ENCODE results near the gene SETX.

SETX gene

DNA sequence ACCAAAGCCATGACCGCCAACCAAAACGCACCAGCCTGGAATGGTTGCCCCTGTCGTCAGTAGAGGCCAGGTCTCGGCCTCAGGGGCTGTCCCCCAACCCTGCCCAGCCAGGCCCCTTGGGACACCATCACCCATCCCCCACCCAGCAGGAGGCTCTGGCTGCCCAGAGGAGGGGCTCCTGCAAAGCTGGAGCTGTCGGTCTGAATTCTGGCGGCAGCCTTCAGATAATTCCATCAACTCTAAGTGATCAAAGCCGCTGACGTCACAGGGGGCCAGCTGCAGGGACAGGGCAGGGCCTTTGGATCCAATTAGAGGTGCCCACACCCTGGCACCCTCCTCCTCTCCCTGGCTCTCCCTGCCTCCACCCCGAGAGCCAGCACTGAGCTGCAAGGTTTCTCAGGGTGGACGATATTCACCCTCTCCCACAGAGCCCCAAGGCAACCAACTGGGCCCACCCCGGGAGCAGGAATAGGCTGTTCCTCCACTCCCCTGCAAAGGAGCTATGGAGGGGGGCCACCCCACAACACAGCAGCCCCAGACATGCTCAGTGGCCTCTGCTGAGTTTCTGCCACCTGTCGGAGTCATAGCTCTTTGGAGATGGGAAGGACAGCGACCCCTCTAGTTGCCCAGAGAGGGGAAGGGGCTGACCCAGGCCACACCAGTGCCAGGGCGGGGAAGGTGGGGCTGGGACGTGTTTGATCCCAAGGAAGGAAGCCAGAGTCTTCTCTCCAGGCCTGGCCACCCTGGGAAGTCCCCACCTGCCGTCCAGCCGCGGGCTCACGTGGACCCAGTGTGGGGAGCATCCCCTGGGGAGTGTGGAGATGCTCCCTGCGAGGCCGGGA, 114.6 kb downstream of the SETX start:
- H3K9me3 ChIP-seq (ENCODE audit: low read length) = peaks cover 2% of the 10 kb centered on the region
- peaks cover 64% of the 10 kb centered on the region for H3K27me3 ChIP-seq (ENCODE audit: insufficient read depth, low read length)
- H3K4me3 ChIP-seq (ENCODE audit: low read length) = no peak overlapping the region
- H2AFZ ChIP-seq (ENCODE audit: low read depth, low read length) = no peak overlapping the region
- no peaks in the 10 kb centered on the region for H3K36me3 ChIP-seq (ENCODE audit: insufficient read depth, low read length)
- peaks cover 15% of the 10 kb centered on the region for H3K4me1 ChIP-seq (ENCODE audit: insufficient read depth, low read length)

DNA sequence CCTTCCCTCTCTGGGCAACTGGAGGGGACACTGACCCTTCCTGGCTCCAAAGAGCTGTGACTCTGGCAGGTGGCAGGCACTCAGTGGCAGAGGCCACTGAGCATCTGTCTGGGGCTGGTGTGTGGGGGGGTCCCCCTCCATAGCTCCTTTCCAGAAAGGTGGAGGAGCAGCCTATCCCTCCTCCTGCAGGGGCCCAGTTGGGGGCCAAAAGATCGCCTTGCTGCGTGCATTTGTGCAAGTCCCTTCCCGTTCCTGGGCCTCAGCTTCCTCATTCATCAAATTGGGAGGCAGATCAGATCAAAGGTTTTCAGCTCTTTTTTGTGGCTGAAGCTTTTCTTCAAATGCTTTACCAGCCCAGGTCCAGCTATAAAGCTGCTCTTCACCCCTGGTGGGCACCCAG, 115.3 kb downstream of the SETX start:
- Histone ChIP-seq H3K9me3 (ENCODE audit: low read length) (peaks cover 2% of the 10 kb centered on the region), H3K36me3 (ENCODE audit: insufficient read depth, low read length) (no peaks in the 10 kb centered on the region), H3K27me3 (ENCODE audit: insufficient read depth, low read length) (peaks cover 61% of the 10 kb centered on the region), H3K4me3 (ENCODE audit: low read length) (no peak overlapping the region), H2AFZ (ENCODE audit: low read depth, low read length) (no peak overlapping the region), H3K4me1 (ENCODE audit: insufficient read depth, low read length) (peaks cover 11% of the 10 kb centered on the region)

DNA sequence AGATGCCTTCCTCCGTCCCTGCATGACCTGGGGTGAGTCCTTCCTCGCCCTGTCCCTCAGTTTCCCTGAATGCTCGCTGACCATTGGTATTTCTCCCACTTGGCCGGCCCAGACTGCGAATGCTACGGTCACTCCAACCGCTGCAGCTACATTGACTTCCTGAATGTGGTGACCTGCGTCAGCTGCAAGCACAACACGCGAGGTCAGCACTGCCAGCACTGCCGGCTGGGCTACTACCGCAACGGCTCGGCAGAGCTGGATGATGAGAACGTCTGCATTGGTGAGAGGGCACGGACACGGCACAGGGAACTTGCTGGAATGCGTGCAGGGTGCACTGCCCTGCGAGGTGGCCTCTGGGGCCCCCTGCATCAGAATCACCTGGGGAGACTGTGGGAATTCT, 115.8 kb downstream of the SETX start:
- H3K4me1 ChIP-seq (ENCODE audit: insufficient read depth, low read length) = peaks cover 11% of the 10 kb centered on the region
- H3K9me3 ChIP-seq (ENCODE audit: low read length) = peaks cover 2% of the 10 kb centered on the region

DNA sequence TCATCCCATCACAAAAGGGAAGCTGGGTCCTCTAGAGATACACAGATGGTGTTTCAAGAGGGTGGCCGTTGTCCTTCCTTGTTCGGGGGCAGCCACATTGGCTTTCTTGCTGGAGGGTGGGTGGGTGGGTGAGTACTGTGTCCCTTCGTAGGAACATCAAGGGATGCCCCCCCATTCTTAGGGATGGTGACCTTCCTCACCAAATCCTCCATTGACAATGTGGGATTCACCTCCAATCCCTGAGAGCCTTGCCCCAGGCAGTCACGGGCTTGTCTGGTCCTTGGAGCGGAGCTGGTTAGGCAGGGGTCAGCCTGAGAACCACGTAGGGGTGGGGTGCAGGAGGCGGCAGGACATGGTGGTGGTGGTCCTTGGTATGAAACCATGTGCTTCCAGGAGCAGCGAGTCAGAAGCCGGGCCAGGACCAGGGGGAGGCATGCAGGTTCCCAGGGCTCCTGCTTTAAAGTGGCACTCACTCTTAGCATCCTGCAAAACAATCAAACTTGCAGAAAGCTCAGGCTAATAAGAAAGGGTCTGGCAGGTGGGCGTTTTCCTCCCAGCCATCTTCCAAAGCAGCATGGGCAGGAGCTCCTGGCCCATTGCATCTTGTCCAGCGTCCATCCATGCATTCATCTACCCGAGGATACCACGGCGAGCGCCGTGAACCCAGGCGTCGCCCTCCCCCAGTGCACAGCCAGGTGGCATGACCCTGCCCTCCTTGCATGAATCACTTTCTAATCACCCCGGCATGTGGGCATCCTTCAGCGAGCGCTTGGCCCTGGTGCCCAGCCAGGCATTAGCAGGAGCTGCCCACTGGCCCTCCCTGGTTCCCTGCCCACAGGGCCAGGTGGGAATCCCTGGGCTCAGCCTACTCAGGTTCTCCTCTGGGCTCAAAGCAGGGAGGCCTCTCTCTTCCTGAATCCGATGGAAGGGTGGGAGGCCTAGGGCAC, 116.5 kb downstream of the SETX start:
- Histone ChIP-seq H2AFZ (ENCODE audit: low read depth, low read length) (no peak overlapping the region), H3K9me3 (ENCODE audit: low read length) (peaks cover 2% of the 10 kb centered on the region), H3K4me3 (ENCODE audit: low read length) (no peak overlapping the region), H3K36me3 (ENCODE audit: insufficient read depth, low read length) (no peaks in the 10 kb centered on the region), H3K27me3 (ENCODE audit: insufficient read depth, low read length) (peaks cover 51% of the 10 kb centered on the region), H3K4me1 (ENCODE audit: insufficient read depth, low read length) (peaks cover 11% of the 10 kb centered on the region)

More for the DNA sequence above, 115.8 kb downstream of the SETX start:
- peaks cover 56% of the 10 kb centered on the region for H3K27me3 ChIP-seq (ENCODE audit: insufficient read depth, low read length)
- H2AFZ ChIP-seq (ENCODE audit: low read depth, low read length) = no peak overlapping the region
- no peak overlapping the region for H3K4me3 ChIP-seq (ENCODE audit: low read length)
- H3K36me3 ChIP-seq (ENCODE audit: insufficient read depth, low read length) = no peaks in the 10 kb centered on the region

DNA sequence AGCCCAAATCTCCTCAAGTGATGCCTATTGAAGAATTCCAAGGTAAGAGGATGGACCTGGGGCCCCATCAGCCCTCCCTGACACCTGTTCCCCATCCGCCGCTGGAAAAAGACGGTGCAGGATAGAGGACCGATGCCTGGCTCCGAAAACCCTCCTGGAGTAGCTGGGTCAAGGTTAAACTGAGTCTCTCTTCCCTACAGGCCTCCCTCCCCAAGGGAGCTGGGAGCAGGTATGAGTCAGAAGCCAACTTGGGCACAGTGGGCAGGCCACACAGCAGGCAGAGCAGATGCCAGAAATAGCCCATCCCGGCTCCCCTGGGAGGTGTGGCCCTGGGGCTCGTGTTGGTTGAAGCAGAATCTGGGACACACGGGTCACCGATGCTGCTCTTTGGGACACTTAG, 117.3 kb downstream of the SETX start:
- Histone ChIP-seq H2AFZ (ENCODE audit: low read depth, low read length) (no peak overlapping the region), H3K4me3 (ENCODE audit: low read length) (no peak overlapping the region), H3K9me3 (ENCODE audit: low read length) (peaks cover 2% of the 10 kb centered on the region), H3K4me1 (ENCODE audit: insufficient read depth, low read length) (peaks cover 7% of the 10 kb centered on the region), H3K36me3 (ENCODE audit: insufficient read depth, low read length) (no peaks in the 10 kb centered on the region), H3K27me3 (ENCODE audit: insufficient read depth, low read length) (peaks cover 49% of the 10 kb centered on the region)

DNA sequence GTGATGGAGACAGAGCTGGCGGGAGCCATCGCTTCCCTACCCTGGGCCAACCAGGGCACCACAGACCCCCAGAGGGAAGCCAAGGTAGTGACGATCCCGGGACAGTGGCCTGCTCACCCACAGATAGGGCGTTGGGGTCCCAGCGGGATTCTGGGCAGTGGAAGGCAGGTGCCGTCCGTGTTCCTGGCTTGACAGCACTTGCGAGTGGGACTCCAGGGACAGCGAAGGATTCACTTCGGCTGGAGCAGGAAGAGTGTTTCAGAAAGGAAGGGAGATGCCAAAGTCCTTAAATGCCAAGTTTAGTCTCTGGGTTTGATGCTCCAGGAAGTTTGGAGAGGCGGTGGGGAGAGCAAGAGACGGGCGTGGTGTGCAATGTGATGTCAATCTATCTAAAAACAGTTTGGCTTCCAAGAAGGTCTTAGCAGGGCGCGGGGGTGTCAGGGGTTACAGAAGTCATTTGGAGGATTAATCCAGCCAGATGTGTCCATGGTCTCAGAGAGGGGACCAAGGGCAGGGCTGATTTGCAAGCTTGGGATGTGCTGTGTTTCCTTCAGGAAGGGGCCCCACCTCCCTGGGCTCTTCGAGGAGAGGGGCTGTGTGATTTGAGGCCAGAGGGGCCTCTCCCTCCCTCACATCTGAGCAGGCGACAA, 118.0 kb downstream of the SETX start:
- Histone ChIP-seq H3K9me3 (ENCODE audit: low read length) (peaks cover 2% of the 10 kb centered on the region), H2AFZ (ENCODE audit: low read depth, low read length) (no peak overlapping the region), H3K27me3 (ENCODE audit: insufficient read depth, low read length) (peaks cover 49% of the 10 kb centered on the region), H3K4me1 (ENCODE audit: insufficient read depth, low read length) (peaks cover 4% of the 10 kb centered on the region), H3K4me3 (ENCODE audit: low read length) (no peak overlapping the region), H3K36me3 (ENCODE audit: insufficient read depth, low read length) (no peaks in the 10 kb centered on the region)

DNA sequence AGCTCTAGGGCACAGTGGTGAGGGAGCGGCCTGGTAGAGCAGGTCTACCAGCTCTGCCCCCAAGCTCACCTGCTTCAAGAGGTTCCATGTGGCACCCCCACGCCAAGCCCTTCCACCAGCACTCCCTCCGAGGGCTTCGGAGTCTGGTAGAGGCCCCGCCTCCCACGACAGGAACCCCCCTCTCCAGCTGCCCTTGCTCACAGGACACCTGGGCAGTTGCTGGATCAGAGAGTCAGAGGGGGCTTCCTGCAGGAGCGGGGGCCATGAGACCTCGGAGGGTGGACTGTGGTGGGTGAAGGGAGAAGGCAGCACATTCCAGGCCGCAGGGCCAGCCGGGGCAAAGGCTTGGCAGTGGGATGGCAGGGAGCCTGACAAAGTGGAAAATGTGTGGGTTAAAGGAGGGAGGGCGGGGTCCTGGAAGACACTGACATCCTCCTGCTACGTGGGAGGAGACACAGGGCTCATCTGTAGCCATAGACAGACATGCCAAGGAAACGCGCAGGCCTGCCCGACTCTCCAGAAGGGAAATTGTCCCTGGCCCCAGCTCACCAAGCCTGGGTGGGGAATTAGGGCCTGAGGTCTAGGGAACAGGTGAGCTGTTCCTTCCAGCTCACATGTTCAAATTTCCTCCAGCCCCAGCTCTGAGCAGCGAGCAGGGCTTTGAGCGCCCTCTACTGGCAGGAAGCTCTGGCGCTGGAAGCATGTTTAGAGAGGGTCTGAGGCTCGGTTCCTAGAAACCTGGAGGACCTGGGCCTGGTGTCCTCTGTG, 118.7 kb downstream of the SETX start:
- peaks cover 45% of the 10 kb centered on the region for H3K27me3 ChIP-seq (ENCODE audit: insufficient read depth, low read length)

DNA sequence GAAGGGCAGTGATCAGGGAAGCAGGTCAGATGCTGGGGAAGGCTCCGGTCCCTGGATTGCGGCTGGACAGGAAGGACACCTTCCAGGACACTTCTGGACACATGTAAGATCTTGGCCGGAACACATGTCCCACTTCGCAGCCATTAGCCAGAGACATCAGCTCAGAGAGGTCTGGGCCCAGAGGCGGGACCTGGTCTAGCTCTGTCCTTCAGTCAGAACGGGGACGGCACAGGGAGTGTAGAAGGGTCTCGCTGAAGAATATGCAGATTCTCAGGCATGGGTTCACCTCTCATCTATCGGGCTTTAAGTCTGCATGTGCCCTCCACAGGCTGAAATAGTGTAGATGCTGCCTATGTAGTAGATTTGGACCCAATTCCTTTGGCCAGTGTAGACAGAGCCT, 119.7 kb downstream of the SETX start:
- Histone ChIP-seq H3K27me3 (ENCODE audit: insufficient read depth, low read length) (peaks cover 40% of the 10 kb centered on the region), H3K36me3 (ENCODE audit: insufficient read depth, low read length) (no peaks in the 10 kb centered on the region), H3K4me3 (ENCODE audit: low read length) (no peak overlapping the region), H2AFZ (ENCODE audit: low read depth, low read length) (no peak overlapping the region), H3K9me3 (ENCODE audit: low read length) (peaks cover 2% of the 10 kb centered on the region), H3K4me1 (ENCODE audit: insufficient read depth, low read length) (no peaks in the 10 kb centered on the region)

More for the DNA sequence above, 118.7 kb downstream of the SETX start:
- Histone ChIP-seq H3K4me1 (ENCODE audit: insufficient read depth, low read length) (no peaks in the 10 kb centered on the region), H3K4me3 (ENCODE audit: low read length) (no peak overlapping the region), H3K36me3 (ENCODE audit: insufficient read depth, low read length) (no peaks in the 10 kb centered on the region), H3K9me3 (ENCODE audit: low read length) (peaks cover 2% of the 10 kb centered on the region), H2AFZ (ENCODE audit: low read depth, low read length) (no peak overlapping the region)

DNA sequence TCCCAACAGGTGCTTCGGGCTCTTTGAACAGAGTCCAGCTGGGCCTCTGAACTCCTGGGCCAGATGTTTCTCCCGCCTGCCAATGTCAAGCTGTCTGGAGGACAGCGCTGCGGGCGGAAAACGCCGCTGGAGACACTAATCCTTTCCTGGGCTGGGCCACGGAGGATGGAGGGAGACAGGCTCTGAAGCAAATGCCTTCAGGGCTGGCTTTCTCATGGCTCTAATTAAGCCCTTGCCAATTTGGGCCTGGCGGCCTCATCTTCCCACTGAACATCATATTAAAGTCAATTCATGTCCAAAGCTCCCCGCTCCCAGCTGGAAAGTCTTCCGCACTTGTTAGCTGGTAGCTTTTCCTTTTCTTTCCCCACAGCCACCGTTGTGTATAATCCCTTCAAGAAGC, 120.3 kb downstream of the SETX start:
- no peaks in the 10 kb centered on the region for H3K4me1 ChIP-seq (ENCODE audit: insufficient read depth, low read length)
- no peak overlapping the region for H3K4me3 ChIP-seq (ENCODE audit: low read length)
- H3K9me3 ChIP-seq (ENCODE audit: low read length) = peaks cover 2% of the 10 kb centered on the region
- no peaks in the 10 kb centered on the region for H3K36me3 ChIP-seq (ENCODE audit: insufficient read depth, low read length)
- no peak overlapping the region for H2AFZ ChIP-seq (ENCODE audit: low read depth, low read length)
- peaks cover 37% of the 10 kb centered on the region for H3K27me3 ChIP-seq (ENCODE audit: insufficient read depth, low read length)

DNA sequence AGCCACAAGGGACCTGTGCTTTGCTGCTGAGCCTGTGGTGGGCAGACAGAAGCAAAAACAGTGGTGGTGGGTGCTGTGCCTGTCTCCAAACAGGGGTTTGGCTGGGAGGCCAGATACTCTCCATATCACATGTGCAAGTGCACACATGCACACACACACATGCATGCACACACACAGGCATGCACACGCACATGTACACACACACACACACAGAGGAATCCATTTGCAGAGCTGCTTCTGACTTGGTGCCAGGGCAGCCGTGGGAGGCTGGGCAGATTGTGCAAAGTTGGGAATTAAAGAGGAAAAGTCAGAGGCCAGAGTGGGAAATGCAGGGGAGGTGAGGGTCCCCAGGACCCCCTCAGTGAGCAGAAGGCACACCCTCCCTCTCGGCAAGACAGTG, 121.6 kb downstream of the SETX start:
- H3K36me3 ChIP-seq (ENCODE audit: insufficient read depth, low read length) = no peaks in the 10 kb centered on the region
- H3K27me3 ChIP-seq (ENCODE audit: insufficient read depth, low read length) = peaks cover 28% of the 10 kb centered on the region
- no peak overlapping the region for H2AFZ ChIP-seq (ENCODE audit: low read depth, low read length)
- H3K9me3 ChIP-seq (ENCODE audit: low read length) = peaks cover under 1% of the 10 kb centered on the region
- H3K4me3 ChIP-seq (ENCODE audit: low read length) = no peak overlapping the region
- H3K4me1 ChIP-seq (ENCODE audit: insufficient read depth, low read length) = no peaks in the 10 kb centered on the region

DNA sequence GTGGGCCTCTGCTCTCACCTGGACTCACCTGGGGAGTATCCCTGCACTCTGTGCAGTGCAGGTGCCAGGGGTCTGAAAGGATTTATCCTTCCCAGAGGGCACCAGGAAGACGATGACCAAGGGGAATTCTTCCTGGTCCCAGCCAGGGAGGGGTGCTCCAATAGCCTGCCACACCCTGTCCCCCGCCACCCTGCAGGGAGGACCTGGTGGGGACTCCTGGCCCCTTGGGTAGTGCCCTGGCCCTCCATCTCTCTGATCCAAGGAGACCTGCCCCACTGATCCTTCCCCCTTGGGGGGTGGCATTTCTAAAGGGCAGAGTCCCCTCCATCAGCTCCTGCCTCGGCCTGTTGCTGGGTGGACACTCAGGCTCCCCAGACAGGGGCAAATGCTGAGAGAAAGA, 122.3 kb downstream of the SETX start:
- Histone ChIP-seq H3K27me3 (ENCODE audit: insufficient read depth, low read length) (peaks cover 32% of the 10 kb centered on the region), H3K36me3 (ENCODE audit: insufficient read depth, low read length) (no peaks in the 10 kb centered on the region), H3K4me1 (ENCODE audit: insufficient read depth, low read length) (no peaks in the 10 kb centered on the region), H3K4me3 (ENCODE audit: low read length) (no peak overlapping the region), H2AFZ (ENCODE audit: low read depth, low read length) (no peak overlapping the region), H3K9me3 (ENCODE audit: low read length) (no peaks in the 10 kb centered on the region)

DNA sequence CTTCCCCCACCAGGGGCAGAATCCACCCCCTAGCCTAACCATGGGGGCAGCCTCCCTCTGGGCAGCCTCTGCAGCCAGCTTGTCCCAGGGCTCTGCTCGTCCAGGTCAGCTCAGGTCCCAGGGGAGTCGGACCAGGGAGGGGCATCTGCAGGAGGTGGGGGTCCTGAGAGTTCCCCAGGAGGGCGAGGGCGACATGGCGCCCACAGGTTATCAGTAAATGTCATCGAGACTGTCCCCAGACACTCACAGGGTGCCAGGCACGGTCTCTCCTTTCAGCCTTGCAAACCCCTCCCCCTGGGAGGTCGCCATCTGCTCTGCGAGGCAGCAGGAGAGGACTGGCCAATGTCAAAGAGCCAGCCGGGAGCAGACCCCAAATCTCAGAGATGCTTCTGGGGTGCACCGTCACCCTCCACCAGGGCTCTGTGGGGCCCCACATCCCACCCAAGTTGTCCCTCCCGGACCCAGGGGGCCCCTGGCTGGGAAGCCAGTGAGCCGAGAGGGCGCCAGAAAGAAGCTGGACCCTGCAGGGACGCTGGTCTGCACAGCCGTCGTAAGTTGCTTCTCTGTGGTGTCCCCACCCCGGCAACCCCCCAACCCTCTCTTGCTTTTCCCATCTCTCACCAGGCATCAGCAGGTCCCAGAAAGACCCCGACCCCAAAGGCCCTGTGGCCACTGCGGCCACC, 123.6 kb downstream of the SETX start:
- H3K4me1 ChIP-seq (ENCODE audit: insufficient read depth, low read length) = no peaks in the 10 kb centered on the region
- peaks cover 44% of the 10 kb centered on the region for H3K27me3 ChIP-seq (ENCODE audit: insufficient read depth, low read length)
- no peaks in the 10 kb centered on the region for H3K36me3 ChIP-seq (ENCODE audit: insufficient read depth, low read length)
- no peak overlapping the region for H2AFZ ChIP-seq (ENCODE audit: low read depth, low read length)
- H3K9me3 ChIP-seq (ENCODE audit: low read length) = no peaks in the 10 kb centered on the region
- H3K4me3 ChIP-seq (ENCODE audit: low read length) = no peak overlapping the region

Measured in neuron (in vitro differentiated cells).